NCI-H2196 (cell line): ENCODE results near the gene TAF13.

ENCODE experiments used
- DNase-seq: peaks from one replicate; lab custom pipeline; 2025; ENCODE audit not compliant: unreplicated experiment; lab: John Stamatoyannopoulos, UW

TAF13 gene, protein sequence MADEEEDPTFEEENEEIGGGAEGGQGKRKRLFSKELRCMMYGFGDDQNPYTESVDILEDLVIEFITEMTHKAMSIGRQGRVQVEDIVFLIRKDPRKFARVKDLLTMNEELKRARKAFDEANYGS

GRCh38 chr1:109075531-109076490 is at the start of gene TAF13:
TSS of gene TAF13 (minus strand) at chr1:109076003. CDS start at chr1:109075947, 56 bp downstream.
- peak; percentile 97 for DNase-seq

DNA sequence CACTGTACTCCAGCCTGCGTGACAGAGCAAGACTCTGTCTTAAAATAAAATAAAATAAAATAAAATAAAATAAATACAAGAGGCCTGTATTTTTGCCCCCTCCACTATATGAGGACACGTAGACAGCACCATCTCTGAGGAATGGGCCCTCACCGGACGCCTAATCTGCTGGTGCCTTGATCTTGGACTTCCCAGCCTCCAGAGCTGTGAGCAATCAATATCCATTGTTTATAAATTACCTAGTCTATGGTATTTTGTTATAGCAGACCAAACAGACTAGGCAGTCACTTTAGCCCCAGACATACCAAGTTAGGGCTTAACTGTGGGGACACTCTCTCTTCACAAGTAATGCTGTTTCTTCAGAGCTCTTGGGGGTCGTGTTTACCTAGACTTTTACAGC is 44.6 kb upstream of the TAF13 start:
- no peak for DNase-seq

DNA sequence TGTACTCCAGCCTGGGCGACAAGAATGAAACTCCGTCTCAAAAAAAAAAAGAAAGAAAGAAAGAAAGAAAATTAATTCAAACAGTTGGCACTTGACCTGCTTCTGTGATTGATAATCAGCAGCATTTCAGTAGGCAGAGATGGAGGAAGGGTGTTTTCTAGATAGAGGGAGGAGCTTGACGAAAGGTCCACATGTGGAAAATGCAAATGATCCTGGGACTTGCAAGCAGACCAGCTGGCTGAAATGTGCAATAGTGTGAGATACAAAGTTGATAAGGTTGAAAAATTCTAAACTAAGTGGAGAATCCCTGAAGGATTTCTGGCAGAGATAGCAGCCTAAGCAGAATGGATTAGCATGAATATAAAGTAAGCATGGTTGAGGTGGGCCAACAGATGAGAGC is 42.3 kb upstream of the TAF13 start:
- no peak for DNase-seq

DNA sequence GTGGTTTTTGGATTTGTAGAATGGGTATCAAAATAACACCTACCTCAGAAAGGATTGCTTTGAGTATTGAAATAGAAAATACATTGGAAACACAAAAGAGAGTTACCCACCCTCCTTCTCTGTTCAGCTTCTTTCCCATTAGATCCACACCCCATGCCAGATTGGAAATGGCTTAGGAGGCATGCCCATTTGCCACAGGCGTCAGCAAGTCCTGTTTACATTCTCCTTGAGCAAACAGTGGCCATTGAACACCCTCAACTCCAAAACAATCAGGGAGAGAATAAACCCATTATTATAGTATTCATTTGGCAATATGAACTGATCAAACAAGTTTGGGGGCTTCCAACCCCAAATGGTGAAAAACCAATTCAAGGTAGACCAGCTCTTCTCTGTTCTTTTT is 40.5 kb upstream of the TAF13 start:
- peak; percentile 62 for DNase-seq

DNA sequence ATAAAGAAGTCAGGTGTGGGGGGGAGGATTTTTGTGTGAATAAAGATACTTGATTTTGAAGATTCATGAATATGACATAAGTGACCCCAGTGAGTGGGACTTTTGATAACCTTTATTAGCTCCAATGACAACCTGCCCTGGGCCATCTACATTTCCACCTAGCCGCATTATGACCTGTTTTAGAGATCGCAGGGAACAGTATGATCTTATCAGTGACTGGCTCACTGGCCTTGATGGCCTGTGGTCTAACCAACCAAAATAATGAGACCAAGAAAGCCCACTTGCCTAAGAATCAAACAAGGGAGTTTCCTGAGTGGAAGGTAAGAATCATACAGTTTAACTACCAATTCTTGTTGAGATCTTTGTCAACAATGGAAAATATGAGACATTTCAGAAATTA is 39.9 kb upstream of the TAF13 start:
- DNase-seq, result no peak

DNA sequence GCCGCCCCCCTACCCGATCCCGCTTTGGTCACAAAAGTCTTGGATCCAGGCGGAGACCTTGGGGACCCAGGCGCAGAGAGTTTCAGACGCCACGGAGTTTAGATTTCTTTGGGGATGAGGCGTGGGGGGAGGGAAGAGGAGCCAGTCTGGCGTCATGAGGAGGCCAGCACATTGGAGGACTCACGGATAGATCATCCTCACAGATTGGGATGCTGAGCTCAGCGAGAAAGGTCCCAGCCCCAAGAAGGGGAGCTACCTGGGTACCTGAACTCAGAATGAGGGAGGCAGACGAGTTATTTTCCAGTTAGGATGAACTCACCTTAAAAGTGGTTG is 38.5 kb upstream of the TAF13 start:
- DNase-seq, result peak; percentile 16

DNA sequence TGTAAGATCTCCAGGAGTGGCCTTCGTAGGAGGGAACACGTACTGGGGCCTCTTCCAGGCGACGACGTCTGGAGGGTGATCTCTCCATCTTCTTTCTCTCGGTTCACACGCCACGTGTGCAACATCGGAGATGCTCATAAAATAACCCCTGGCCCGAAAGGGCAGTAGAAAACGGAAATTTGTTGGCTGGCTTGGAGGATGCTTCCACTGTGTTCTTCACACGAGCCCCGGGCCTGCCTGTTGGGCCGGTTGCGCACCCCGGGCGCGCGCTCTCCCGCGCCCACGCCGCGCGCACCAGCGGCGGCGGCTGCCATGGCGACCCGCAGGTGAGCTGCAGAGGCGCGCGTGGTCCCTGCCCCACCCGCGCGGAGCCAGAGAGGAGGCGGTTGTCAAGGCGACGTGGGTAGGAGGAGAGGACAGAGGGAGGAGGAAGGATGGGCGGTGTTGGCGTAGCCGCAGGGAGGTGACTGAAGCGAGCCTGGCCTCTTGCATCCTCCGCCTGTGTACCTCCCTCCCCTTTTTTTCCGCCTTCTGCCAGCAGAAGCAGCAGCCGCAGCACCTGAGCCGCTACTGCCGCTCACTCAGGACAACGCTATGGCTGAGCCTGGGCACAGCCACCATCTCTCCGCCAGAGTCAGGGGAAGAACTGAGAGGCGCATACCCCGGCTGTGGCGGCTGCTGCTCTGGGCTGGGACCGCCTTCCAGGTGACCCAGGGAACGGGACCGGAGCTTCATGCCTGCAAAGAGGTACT is 38.0 kb upstream of the TAF13 start, which contains the start of gene ELAPOR1:
Gene ELAPOR1, plus strand, starts transcription at position 526 of the 752 bp plus-strand sequence. Its CDS starts 69 bp downstream, at position 595.
- DNase-seq, result peak; percentile 79

DNA sequence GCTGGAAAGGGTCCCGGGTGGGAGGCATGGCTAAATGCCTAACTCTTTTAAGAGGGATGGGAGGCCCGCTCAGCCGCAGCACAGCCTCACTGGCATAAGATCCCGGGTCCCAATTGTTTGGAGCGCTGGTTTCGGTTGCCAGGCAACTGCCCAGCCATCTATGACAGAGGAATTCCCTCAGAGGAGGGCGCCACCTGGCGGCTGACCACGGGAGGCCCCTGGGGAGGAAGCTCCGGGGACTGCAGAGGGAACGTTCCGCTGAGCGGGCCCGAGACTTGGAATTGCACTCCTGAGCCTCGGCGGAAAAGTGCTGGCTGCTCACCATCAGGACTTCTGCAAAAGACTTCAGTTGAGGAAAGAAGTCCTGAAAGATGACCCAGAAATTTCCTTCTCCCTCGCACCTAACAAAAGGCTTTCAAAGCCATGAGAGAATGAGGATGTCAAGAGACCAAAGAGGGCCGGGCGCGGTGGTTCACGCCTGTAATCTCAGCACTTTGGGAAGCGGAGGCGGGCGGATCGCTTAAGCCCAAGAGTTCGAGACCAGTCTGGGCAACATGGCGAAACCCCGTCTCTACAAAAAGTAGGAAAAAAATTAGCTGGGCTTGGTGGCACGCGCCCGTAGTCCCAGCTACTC is 37.0 kb upstream of the TAF13 start:
- DNase-seq, result peak; percentile 98

GRCh38 chr1:109112056-109112651 is 36.4 kb upstream of the TAF13 start:
- peak; percentile 17 for DNase-seq

- DNase-seq, result no peak
Observed at GRCh38 chr1:109111386-109112055, 35.7 kb upstream of the TAF13 start.

DNA sequence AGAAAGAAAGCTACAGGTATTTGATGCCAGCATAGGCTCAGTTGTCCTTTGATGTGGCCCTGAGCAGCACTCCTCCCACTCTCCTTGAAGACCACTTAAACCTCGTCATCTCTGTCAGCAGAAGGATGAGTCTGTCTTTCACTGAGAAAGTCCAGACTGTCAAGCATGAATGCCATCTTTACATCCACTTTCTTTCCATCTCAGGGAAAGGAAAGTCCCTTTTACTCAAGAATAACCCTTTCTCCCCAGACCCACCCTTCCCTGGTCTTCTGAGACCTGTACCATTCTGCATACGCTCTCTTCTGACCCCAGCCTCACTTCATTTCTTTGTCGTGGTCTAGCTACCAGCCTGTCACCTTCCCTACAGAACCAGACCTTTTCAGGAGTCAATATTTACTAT is 34.1 kb upstream of the TAF13 start:
- DNase-seq, result no peak

DNA sequence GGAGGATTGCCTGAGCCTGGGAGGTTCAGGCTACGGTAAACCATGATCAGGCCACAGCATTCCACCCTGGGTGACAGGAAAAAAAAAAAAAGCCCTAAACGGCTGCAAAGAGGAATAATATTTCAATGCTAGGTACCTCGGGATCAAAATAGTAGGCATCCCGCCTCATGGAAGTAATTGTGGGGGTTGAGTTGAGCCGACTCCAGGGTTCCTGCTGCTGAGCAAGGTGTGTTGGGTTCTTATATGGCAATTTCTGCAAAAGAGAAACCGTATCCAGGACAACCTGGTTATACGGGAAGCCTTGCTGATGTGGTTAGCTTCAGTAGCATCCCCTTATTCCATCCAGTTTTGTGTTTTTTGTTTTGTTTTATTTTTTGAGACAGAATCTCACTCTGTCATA is 32.0 kb upstream of the TAF13 start:
- no peak for DNase-seq

- no peak for DNase-seq
Observed at GRCh38 chr1:109105881-109106280, 30.1 kb upstream of the TAF13 start.

GRCh38 chr1:109104364-109105151 is 28.8 kb upstream of the TAF13 start:
- no peak for DNase-seq

DNA sequence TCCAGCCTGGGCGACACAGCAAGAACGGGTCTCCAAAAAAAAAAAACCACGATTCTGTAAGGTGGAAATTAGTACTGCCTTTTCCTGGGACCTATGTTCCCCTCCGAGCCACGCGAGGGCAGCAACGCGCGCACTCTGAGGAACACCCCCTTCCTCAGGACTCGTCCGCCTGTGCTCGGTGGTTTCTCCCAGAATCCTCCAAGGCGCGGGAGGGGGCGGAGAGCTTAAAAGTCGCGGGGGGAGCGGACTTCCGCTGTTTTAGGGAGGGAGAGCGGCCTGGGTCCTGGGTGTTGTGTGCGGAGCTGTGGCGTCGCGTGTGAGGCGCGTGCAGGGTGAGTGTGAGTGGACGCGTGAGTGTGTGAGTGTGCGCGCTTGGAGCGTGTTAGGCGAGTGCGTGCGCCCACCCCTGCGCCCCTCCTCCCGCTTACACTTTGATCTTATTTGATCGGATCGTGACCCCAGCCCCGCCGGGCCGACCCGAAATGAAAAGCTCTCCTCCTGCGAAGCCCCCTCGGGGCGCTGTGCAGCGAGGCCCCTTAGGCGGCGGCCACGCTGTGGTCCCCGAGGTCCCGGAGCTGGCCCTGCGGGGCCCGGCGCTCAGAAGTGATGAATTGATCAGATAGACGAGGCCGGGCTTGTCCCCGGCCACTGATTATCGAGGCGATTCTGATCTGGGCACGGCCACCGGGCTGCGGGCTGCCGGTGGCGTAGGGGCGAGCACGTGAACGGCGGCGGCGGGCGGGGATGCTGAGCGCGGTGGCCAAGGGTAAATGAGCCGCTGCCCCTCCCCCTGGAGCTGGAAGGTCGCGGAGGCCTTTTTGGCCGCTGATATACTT is 24.4 kb upstream of the TAF13 start:
- peak; percentile 97 for DNase-seq

DNA sequence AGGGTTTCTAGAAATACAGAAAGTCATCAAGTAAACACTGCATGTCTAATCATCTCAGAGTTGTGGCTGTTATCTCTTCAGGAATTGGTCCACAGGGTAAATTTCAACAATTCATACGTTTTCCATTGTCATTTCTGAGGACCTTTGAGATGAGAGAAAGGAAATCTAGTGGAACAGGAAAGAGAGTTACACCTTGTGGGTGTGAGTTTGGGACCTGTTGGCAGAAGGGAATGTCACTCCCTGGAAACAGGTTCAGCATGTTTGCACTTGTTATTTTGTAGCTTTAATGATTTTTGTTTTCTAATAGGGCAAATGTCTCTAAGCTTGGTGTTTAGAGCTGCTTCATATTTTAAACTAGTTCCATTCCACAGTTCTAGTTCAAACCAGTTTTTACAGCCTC is 20.3 kb upstream of the TAF13 start:
- DNase-seq, result no peak

DNA sequence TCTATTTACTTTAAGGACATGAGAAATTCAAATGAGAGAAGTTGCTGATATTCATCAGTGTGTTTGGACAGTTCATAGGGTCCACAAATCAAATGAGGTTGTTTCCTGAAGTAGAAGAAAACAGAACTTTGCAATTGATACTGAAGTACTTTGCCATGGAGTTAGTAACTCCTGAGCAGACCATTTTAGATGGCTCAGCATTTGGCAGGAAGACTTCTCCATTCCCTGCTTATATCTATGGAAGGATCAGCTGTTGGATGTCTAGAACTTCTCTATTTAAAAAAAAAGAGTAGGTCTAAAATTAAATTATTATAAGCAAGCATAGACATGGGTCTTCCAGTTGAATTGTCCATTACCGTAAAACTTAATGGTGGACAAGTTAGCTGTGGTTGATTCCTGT is 19.8 kb upstream of the TAF13 start:
- DNase-seq, result no peak

- DNase-seq, result no peak
Observed at GRCh38 chr1:109094871-109095270, 19.1 kb upstream of the TAF13 start.

DNA sequence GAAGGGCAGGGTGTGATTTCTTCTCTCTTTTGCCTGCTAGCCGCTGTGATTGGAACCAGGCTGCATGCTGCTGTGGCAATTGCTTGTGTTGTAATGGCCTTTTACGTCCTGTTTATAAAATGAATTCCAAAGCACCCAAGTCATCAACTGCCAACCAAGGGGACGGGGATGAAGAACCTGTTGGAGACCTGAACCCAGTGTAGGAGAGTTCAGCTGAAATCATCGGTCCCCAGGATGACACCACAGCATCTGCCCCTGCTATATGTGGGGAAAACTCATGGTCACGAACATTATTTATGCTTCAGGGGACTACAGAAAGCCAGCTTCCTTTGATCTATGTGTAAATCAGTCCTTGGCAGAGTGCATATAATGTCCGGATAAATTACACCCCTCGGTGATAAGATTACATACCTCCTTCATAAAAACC is 18.6 kb upstream of the TAF13 start:
- DNase-seq, result no peak
